ENCODE measurements around the gene ABHD15. TPM values are rescaled to one million over a fixed set of nuclear protein-coding genes. Genes with fewer than 3 reads are reported as not detected.

The ABHD15 gene
- total and polyA plus RNA-seq, 9 of the 15 experiments (the other 6 are each of a cell fraction or from before 2014, with no cell fraction given) = 0.85 to 4.2 (median 2.1) TPM

DNA sequence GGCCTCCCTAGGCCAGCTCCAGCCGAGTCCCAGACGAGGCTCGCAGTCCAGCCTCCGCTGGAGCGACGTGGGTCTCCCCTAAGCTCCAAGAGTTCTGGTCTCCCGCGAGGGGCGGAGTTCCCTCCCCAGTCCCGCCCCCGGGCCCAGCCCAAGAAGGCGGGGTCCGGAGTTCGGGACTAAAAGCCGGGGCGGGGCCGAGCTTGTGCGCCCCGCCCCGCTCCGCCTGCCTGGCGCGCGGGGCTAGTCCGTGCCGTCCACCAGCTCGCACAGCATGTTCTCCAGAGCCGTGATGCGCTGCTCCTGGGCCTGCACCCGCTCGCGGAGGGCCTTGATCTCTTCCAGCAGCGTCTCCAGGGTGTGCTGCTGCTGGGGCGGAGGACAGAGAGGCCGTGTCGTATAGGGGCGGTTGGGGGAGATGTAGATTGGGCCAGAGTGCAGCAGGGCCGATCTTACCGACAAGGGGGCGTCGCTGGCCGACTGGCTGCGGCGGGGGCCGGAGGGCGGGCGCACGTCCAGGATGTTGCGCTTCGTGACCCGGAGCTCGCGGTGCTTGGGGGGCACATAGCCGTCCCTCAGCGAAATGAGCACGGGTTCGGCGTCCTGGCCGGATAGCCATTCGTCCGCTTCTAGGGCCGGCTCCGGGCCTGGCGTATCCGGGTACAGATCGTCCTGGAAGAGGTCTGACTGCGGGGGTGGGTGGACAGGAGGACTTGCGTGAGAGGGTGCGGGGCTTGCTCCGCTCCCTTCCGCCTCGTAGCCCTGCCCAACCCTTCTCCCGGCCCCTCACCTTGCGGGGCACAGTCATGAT, 48.9 kb upstream of the ABHD15 start (continued):
- TF ChIP-seq, protein P1, sequence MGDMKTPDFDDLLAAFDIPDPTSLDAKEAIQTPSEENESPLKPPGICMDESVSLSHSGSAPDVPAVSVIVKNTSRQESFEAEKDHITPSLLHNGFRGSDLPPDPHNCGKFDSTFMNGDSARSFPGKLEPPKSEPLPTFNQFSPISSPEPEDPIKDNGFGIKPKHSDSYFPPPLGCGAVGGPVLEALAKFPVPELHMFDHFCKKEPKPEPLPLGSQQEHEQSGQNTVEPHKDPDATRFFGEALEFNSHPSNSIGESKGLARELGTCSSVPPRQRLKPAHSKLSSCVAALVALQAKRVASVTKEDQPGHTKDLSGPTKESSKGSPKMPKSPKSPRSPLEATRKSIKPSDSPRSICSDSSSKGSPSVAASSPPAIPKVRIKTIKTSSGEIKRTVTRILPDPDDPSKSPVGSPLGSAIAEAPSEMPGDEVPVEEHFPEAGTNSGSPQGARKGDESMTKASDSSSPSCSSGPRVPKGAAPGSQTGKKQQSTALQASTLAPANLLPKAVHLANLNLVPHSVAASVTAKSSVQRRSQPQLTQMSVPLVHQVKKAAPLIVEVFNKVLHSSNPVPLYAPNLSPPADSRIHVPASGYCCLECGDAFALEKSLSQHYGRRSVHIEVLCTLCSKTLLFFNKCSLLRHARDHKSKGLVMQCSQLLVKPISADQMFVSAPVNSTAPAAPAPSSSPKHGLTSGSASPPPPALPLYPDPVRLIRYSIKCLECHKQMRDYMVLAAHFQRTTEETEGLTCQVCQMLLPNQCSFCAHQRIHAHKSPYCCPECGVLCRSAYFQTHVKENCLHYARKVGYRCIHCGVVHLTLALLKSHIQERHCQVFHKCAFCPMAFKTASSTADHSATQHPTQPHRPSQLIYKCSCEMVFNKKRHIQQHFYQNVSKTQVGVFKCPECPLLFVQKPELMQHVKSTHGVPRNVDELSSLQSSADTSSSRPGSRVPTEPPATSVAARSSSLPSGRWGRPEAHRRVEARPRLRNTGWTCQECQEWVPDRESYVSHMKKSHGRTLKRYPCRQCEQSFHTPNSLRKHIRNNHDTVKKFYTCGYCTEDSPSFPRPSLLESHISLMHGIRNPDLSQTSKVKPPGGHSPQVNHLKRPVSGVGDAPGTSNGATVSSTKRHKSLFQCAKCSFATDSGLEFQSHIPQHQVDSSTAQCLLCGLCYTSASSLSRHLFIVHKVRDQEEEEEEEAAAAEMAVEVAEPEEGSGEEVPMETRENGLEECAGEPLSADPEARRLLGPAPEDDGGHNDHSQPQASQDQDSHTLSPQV (IDR thresholded peaks at IDR 0.05) = no peak
- TF ChIP-seq MIER1 (IDR thresholded peaks at IDR 0.05; ENCODE audit: low read depth) = no peak
- no peak for TF ChIP-seq EHMT2 (IDR thresholded peaks at IDR 0.05)
- TF ChIP-seq ZBED1 (IDR thresholded peaks at IDR 0.05) = no peak
- TF ChIP-seq FOXJ2 (tag; IDR thresholded peaks at IDR 0.05) = no peak
- no peak for TF ChIP-seq XRCC5 (IDR thresholded peaks at IDR 0.05; ENCODE audit: low read depth, low read length)
- no peak for TF ChIP-seq ZNF507 (tag; conservative IDR thresholded peaks at IDR 0.05)
- TF ChIP-seq, protein P2, sequence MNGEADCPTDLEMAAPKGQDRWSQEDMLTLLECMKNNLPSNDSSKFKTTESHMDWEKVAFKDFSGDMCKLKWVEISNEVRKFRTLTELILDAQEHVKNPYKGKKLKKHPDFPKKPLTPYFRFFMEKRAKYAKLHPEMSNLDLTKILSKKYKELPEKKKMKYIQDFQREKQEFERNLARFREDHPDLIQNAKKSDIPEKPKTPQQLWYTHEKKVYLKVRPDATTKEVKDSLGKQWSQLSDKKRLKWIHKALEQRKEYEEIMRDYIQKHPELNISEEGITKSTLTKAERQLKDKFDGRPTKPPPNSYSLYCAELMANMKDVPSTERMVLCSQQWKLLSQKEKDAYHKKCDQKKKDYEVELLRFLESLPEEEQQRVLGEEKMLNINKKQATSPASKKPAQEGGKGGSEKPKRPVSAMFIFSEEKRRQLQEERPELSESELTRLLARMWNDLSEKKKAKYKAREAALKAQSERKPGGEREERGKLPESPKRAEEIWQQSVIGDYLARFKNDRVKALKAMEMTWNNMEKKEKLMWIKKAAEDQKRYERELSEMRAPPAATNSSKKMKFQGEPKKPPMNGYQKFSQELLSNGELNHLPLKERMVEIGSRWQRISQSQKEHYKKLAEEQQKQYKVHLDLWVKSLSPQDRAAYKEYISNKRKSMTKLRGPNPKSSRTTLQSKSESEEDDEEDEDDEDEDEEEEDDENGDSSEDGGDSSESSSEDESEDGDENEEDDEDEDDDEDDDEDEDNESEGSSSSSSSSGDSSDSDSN (IDR thresholded peaks at IDR 0.05; ENCODE audit: borderline replicate concordance in 1 of 2, low read depth in 2 of 2, low read length in 2 of 2) = peak in 1 of 2 experiments; percentile 65; a peak in 1 of 4 replicates
- peak; percentile 90 for TF ChIP-seq L3MBTL2 (IDR thresholded peaks at IDR 0.05)
- TF ChIP-seq MEIS2 (IDR thresholded peaks at IDR 0.05; ENCODE audit: partially characterized antibody) = no peak
- TF ChIP-seq FOXJ3 (CRISPR knock-in tag; IDR thresholded peaks at IDR 0.05) = no peak
- TF ChIP-seq MYC (IDR thresholded peaks at IDR 0.05; ENCODE audit: low read depth, low read length) = 0 out of 2 replicates have a peak, but pooled peaks have one; percentile 38
- TF ChIP-seq MYC (CRISPR knock-in tag; IDR thresholded peaks at IDR 0.05; ENCODE audit: borderline replicate concordance, low read depth) = no peak
- no peak for TF ChIP-seq PPARD (CRISPR knock-in tag; IDR thresholded peaks at IDR 0.05)
- no peak for TF ChIP-seq ESRRB (CRISPR knock-in tag; IDR thresholded peaks at IDR 0.05; ENCODE audit: borderline replicate concordance)
- TF ChIP-seq DMBX1 (CRISPR knock-in tag; IDR thresholded peaks at IDR 0.05; ENCODE audit: borderline replicate concordance) = no peak
- TF ChIP-seq SUPT5H (IDR thresholded peaks at IDR 0.05) = no peak
- TF ChIP-seq, protein P3, sequence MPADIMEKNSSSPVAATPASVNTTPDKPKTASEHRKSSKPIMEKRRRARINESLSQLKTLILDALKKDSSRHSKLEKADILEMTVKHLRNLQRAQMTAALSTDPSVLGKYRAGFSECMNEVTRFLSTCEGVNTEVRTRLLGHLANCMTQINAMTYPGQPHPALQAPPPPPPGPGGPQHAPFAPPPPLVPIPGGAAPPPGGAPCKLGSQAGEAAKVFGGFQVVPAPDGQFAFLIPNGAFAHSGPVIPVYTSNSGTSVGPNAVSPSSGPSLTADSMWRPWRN (IDR thresholded peaks at IDR 0.05; ENCODE audit: low read depth) = no peak
- TF ChIP-seq, protein P4, sequence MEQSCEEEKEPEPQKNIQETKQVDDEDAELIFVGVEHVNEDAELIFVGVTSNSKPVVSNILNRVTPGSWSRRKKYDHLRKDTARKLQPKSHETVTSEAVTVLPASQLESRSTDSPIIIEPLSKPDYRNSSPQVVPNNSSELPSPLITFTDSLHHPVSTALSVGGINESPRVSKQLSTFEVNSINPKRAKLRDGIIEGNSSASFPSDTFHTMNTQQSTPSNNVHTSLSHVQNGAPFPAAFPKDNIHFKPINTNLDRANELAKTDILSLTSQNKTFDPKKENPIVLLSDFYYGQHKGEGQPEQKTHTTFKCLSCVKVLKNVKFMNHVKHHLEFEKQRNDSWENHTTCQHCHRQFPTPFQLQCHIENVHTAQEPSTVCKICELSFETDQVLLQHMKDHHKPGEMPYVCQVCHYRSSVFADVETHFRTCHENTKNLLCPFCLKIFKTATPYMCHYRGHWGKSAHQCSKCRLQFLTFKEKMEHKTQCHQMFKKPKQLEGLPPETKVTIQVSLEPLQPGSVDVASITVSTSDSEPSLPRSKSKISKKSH (CRISPR knock-in tag; IDR thresholded peaks at IDR 0.05) = no peak
- peak; percentile 19; the same call in 1 of the 2 replicates for TF ChIP-seq CREM (IDR thresholded peaks at IDR 0.05; ENCODE audit: low read depth)
- no peak for TF ChIP-seq IFI16 (CRISPR knock-in tag; IDR thresholded peaks at IDR 0.05)
